GM19099 (cell line): Measurements from ENCODE around the gene TOR1AIP1.

Source experiments
- POLR2A ChIP-seq: IDR thresholded peaks from 3 replicates; pipeline ENCODE4 v1.6.1; 2011; ENCODE audit warnings: low read depth; ENCODE audit not compliant: insufficient read length; ENCODE audit errors: extremely low read depth

TOR1AIP1 gene

GRCh38 chr1:179882253-179883039 is at the start of gene TOR1AIP1:
Gene TOR1AIP1 (plus strand): TSS chr1:179882285. CDS start chr1:179882503, 218 bp downstream.
- peak; percentile 84 for TF ChIP-seq POLR2A

- TF ChIP-seq POLR2A = no peak
Observed at GRCh38 chr1:179840107-179840506, 42.0 kb upstream of the TOR1AIP1 start.

- TF ChIP-seq POLR2A = no peak
Observed at GRCh38 chr1:179848233-179848632, 33.9 kb upstream of the TOR1AIP1 start.

- TF ChIP-seq POLR2A = no peak
Observed at GRCh38 chr1:179853102-179853501, 29.0 kb upstream of the TOR1AIP1 start.

- no peak for TF ChIP-seq POLR2A
Observed at GRCh38 chr1:179856296-179856695, 25.8 kb upstream of the TOR1AIP1 start.

GRCh38 chr1:179857009-179857408 is 25.1 kb upstream of the TOR1AIP1 start:
- no peak for TF ChIP-seq POLR2A

- no peak for TF ChIP-seq POLR2A
Observed at GRCh38 chr1:179860652-179861051, 21.4 kb upstream of the TOR1AIP1 start.

- no peak for TF ChIP-seq POLR2A
Observed at GRCh38 chr1:179865377-179865776, 16.7 kb upstream of the TOR1AIP1 start.

- TF ChIP-seq POLR2A = no peak
Observed at GRCh38 chr1:179866616-179867015, 15.5 kb upstream of the TOR1AIP1 start.

- TF ChIP-seq POLR2A = no peak
Observed at GRCh38 chr1:179867493-179868330, 14.4 kb upstream of the TOR1AIP1 start.

- no peak for TF ChIP-seq POLR2A
Observed at GRCh38 chr1:179870870-179871269, 11.2 kb upstream of the TOR1AIP1 start.

GRCh38 chr1:179871940-179872339 is 10.1 kb upstream of the TOR1AIP1 start:
- TF ChIP-seq POLR2A = no peak

GRCh38 chr1:179872558-179872957 is 9.5 kb upstream of the TOR1AIP1 start:
- TF ChIP-seq POLR2A = no peak

GRCh38 chr1:179873438-179873851 is 8.6 kb upstream of the TOR1AIP1 start:
- TF ChIP-seq POLR2A = no peak

GRCh38 chr1:179875596-179876299 is 6.3 kb upstream of the TOR1AIP1 start:
- no peak for TF ChIP-seq POLR2A
